Measurements from ENCODE around the gene ACTG2.

Gene ACTG2

DNA sequence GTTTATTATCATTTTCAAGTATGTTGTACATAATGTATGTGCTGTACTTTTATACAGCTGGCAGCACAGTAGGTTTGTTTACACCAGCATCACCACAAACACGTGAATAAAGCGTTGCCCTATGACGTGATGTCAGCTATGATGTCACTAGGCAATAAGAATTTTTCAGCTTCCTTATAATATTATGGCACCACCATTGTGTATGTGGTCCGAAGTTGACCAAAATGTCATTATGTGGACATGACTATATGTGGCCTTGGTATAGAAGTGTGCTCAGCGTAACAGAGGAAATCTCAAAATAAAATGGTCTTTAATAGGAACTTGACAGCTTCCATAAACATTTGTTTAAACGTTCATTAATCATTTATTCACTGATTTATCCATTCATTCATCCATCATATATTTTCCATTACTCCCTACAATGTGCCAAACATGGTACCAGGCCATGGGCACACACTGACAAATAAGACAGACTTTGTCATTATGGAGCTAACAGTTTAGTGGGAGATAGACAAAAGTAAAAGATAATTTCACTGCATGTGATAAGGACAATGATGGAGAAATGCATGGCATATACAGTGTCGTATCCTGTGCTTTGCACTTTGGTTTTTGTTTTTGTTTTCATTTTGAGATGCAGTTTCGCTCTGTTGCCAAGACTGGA, 18.9 kb downstream of the ACTG2 start:
- no peak for DNase-seq (ENCODE audit: low read depth in 4 of 4, low spot score in 1 of 4)

DNA sequence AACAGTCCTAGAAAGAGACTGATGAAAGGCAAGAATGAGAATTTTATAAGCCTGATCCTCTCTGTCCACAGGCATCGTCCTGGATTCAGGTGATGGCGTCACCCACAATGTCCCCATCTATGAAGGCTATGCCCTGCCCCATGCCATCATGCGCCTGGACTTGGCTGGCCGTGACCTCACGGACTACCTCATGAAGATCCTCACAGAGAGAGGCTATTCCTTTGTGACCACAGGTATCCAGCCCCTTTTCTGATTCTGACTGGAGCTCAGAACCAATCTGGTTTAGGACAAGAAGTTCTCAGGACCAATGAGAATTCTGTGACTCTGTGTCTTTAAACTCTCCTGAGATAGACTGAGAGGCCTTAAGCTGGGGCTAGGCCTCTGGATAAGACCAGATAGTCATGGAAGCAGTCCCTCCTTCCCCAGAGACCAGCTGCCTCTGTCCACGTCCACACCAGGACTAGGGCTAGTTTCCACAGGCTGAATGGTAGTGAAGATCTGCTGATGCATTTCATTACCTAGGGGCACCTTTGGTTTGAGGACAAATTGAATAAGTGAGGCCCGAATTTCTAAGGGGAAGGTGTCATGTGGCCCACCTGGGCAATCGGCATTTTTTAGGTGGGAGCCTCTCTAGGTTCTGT, 20.7 kb downstream of the ACTG2 start:
- no peak for DNase-seq (ENCODE audit: low read depth in 4 of 4, low spot score in 1 of 4)

DNA sequence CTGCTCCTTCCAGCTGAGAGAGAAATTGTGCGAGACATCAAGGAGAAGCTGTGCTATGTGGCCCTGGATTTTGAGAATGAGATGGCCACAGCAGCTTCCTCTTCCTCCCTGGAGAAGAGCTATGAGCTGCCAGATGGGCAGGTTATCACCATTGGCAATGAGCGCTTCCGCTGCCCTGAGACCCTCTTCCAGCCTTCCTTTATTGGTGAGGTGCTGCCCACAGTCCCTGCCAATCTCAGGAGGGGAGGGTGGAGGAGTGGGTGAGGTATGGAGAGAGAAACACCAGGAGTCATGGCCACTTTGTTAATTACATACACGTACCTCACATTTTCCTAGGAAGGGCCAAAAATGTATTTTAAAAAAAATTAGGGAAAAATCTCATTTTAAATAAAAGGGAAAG, 21.9 kb downstream of the ACTG2 start:
- DNase-seq (ENCODE audit: low read depth in 4 of 4, low spot score in 1 of 4), result no peak

DNA sequence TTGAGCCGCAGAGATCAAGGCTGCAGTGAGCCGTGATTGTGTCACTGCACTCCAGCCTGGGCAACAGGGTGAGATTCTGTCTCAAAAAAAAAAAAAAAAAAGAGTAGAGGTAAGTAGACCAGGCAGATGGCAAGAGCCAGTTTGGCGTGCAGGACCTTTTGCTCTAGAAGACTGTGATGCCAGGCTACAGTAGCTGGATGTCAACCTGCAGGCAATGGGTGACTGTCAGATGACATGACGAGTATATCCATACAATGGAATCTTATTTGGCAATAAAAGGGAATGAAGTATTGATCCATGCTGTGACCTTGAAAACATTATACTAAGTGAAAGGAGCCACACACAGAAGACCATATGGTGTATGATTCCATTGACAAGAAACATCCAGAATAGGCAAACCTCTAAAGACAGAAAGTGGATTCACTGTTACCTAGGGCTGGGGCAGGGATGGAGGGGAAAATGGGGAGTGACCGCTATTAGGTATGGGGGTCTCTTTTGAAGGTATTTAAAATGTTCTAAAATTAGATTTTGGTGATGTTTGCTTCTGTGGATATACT, 22.7 kb downstream of the ACTG2 start:
- DNase-seq (ENCODE audit: low read depth in 4 of 4, low spot score in 1 of 4), result no peak

DNA sequence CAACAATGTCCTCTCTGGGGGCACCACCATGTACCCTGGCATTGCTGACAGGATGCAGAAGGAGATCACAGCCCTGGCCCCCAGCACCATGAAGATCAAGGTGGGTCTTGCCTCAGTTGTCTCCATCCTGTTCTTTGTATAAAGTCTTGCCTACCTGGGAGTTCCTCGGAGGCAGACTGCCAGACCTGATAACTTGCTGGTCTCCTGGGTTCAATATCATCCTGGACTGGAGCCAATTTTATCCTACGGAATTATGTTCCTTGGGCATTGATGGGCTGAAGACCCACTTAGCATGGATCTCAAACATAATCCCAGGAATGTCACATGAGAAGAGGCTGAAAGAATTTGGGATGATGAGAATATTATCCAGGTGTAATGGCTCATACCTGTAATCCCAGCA, 23.9 kb downstream of the ACTG2 start:
- DNase-seq (ENCODE audit: low read depth in 4 of 4, low spot score in 1 of 4), result no peak

DNA sequence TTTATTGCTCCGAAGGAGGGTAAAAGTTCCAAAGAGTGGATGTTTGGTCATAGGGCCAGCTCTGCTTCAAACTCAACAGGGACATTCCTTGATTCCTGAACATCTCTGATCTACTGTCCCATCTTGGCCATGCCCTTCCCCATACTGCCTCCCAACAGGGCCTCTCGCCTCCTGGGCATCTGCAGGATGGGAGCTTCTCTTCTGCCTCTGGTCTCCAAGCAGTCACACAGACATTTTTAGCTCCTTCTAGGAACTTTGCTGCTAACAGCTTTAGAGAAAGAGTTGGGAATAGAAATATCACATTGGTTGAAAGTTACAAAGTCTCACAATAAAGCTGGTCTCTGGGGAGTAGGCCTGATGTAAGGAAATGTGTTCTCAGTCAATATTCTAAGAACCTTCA, 24.5 kb downstream of the ACTG2 start:
- DNase-seq (ENCODE audit: low read depth in 4 of 4, low spot score in 1 of 4), result no peak

DNA sequence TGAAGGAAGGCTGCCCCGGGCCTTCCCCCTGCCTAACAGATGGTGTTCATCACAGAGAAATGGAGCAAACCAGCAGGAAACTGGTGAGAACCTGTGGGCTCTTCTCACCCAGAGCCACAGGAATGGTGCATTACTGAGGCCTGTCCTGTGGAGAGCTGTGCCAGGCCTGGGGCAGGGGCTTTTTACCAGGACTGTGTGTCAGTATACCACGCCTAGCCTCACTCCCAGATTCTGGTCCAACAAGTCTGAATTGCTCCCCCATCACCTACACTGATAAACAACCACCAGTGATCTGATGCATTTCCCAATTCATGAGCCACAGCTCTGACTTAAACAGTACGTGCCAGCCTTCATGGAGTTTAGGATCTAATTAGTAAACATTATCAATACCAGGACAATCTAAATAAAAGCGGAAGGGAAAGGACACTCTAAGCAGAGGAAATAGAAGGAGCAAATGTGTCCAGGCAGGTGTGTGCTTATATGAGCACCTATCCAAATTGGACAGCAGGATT, 24.9 kb downstream of the ACTG2 start:
- no peak for DNase-seq (ENCODE audit: low read depth in 4 of 4, low spot score in 1 of 4)

DNA sequence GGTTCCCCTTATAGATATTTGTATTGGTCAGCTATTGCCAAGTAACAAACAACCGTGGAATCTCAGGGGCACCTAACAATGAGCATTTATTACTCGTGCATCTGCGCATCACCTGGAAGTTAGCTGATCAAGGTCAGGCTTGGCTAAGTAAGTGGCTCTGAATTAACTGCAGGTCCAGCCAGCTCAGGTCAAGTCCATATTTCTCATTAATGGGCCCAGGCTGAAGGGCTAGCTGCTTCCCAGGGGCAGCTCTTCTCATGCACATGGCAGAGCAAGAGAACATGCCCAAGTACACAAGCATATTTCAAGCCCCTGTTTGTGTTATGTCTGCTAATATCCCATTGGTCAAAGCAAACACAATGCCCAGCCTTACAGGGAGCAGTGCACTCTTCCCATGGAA, 26.0 kb downstream of the ACTG2 start:
- DNase-seq (ENCODE audit: low read depth in 4 of 4, low spot score in 1 of 4), result no peak

DNA sequence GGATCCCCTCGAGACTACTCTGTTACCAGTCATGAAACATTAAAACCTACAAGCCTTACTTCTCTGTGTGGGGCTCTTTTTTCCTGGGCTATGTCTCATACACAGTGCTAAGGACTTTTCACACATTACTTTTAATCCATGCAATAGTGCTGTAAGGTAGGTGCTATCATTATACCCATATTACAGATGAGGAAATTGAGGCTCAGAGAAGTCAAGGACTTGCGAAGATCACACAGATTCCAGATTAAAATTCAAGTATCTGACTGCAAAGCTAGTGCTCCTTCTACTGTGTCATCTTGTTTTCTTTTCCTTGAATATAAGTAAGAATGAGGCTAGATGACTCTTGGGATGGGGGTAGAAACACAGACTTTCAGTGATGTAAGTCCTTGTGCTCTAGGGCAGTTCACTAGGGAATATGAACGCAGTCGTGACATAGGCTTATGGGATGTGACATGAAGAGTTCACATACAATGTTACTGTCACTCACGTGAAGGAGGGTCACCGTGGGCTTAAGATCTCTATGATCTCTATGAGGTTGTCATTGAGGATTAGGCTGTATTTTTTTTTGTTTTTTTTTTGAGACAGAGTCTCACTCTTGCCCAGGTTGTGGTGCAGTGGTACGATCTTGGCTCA, 26.9 kb downstream of the ACTG2 start:
- no peak for DNase-seq (ENCODE audit: low read depth in 4 of 4, low spot score in 1 of 4)

DNA sequence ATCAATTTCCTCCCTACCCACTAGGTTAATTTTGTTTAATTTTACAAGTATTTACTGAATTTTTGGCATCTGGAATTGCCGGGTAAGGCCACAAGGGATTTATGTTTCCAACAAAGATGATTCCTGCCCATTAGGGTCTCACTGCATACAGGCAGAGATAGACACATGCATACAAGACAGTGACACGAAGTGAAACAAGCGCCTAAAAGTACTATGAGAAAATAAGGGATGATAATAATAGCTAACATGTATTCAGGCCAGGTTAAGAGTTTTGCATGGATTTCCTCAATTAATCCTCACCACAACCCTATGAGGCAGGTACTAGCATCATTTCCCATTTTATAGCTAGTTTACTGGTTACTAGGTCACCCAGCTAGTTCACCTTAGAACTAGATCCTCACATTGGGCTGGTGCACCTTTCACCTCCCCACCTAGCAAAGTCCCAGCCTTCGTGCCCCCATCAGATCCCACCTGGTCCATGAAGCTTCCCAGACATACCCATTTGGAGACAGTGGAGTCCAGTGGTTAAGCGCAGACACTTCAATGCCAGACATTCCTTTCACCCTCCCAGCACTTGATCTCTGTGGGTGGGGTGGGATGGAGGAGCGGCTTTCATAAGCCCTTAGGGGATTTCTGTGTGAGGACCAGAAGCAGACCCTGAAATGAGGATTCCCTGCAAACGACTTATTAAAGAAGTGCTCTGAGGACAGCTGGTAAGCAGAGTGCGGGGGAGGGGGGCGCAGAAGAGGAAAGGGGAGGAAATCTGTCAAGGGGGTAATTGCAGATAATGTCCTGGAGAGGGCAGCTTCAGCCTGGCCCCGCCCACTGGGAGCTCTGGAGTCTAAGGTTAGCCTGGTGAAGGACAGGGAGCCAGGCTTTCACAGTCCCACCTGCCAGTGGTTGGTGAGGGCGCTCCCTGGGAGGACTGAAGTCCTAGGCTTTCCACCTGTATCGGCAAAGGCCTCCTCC, 28.1 kb downstream of the ACTG2 start:
- peak in 1 of 4 experiments; percentile 35 for DNase-seq (ENCODE audit: low read depth in 4 of 4, low spot score in 1 of 4)

DNA sequence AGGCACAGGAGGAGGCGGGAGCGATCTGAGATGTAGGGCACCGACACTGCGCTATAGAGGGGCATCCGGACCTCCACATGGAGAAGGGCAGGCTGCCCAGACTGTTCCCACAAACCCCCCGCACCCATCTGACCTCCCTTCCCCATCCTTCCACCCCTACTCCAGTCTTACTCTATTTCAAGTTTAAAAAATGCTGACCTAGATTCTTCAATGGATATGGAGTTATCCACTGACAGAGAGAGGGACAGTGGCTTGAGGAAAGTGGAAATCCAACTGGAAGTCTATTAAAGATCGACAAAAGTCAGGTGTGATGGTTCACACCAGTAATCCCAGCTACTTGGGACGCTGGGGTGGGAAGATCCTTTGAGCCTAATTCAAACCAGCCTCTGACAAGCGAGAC, 28.8 kb downstream of the ACTG2 start:
- no peak for DNase-seq (ENCODE audit: low read depth in 4 of 4, low spot score in 1 of 4)

DNA sequence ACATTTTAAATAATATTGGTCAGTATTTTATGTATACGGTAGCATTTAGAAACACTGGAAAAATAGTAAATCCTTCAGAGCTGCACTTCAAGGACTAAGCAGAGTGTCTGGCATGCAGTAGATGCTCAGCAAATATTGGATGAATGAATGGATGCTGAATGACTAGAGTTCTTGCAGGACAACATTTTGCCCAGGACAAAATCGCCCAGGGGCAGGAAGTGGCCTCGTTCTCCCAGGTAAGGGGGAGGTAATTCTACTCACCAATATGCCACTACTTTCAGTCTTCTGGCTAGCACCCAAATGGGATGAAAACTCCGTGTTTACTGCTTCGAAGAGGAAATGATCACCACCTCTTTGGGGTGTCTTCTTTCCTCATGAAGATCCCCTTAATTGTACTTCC, 29.9 kb downstream of the ACTG2 start:
- no peak for DNase-seq (ENCODE audit: low read depth in 4 of 4, low spot score in 1 of 4)

DNA sequence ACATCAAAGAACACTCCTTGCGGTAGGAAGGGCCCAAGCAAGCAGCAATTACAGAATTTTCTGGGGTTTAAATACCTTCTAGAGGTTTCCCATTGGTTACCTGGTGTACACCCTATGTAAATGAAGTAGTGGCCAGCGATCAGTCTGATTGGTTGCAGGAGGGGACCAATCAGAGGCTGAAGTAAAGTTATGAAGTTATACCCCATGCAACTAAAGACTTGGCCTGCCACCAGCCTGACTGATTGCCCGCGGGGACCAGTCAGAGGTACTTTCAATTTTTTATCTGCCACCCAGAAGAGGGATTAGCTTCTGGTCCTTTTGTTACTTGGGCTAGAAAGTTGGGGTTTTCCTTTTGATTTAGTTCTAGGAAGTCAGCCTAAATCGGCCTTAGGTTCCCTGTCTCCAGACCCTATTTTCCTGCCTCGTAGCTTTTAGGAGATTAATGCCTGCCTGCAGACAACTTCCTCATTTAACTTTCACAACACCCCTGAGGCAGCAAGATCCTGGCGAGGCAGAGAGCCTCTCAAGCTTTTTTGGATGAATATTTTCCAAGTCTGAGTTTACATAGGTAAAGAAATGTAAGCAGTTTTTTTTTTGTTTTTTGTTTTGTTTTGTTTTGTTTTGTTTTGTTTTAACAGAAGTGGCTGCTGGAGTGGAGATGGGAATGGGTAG, 32.4 kb downstream of the ACTG2 start:
- no peak for DNase-seq (ENCODE audit: low read depth in 4 of 4, low spot score in 1 of 4)

DNA sequence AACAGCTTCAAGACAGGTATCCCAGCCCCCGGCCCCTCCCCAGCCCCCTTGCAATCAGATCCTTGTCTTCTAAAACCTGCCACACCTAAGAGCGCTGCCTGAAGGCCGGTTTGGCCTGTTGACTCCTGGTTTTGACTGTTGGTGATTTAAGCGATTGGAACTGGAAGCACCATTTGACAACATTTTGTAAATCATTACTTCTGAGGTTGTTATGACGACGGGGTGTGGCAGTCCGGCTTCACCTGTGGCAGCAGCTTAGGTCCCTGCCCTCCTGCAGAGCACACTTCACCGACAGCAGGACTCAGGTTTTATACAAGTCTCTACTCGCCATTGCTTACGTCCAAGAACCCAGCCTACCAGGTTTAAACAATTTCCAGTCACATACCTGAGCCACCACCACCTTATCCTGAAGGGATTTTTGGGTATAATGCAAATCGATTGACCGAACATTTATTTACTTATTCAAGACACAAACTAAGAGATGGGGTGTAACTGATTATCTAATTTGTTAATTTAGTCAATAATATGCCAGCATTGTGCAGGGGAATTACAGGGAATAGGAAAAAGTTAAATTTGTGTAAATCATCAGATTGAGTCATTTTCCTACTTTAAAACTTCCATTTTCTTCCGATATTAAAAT, 33.2 kb downstream of the ACTG2 start:
- no peak for DNase-seq (ENCODE audit: low read depth in 4 of 4, low spot score in 1 of 4)

DNA sequence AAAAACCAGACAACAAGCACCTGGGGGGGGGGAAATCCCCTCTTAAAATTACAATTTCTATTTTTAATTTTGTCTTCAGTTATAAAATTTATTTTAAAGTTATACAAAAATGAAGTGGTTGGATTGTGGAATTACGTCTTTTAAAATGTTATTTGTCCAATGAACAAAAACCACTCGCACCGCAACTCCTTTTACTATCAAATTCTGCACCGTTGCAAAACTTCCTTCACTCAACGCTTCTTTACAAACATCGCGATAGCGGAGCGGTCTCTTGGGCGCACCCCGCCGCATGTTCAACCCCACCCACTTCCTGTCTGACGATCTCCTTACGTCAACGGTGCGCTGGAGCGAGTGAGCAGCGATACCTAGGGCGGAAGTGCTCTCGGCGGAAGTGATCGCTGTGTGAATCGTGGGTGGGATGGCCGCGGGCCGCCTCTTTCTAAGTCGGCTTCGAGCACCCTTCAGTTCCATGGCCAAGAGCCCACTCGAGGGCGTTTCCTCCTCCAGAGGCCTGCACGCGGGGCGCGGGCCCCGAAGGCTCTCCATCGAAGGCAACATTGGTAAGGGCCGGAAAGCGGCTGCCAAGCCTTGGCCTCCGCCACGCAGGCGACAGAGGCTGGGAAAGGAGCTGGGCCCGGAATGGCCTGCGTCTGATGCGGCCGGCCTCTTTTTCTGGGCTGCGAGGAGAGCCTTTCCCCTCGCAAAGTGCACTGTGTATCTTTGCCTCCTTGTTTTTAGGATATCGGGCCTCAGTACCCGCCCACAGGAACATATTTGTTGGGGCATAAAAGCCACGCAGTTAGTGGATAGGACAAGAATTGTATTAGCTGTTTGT, 33.9 kb downstream of the ACTG2 start, which contains the start of gene DGUOK:
Gene DGUOK (plus strand): TSS at position 388 of the 835 bp plus-strand sequence. CDS start 31 bp downstream, at position 419.
- DNase-seq (ENCODE audit: low read depth in 4 of 4, low spot score in 1 of 4), result peak; percentile 85 to 95 (median 93)

DNA sequence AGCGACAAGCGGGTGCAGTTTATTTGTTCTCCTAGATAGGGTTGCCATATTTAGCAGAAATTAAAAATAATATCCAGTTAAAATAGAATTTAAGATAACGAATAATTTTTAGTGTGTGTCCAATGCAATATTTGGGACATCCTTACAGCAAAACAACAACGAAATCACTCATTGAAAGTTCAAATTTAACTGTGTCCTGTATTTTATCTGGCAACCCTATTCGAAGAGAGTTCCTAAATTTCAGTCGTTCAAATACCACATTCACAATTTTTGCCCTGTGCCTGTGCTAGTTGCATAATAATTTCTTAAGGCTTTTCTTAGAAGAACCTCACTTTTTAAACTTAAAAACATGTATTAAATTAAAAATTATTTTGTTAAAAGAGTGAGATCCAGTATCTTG, 34.5 kb downstream of the ACTG2 start:
- DNase-seq (ENCODE audit: low read depth in 4 of 4, low spot score in 1 of 4), result no peak

DNA sequence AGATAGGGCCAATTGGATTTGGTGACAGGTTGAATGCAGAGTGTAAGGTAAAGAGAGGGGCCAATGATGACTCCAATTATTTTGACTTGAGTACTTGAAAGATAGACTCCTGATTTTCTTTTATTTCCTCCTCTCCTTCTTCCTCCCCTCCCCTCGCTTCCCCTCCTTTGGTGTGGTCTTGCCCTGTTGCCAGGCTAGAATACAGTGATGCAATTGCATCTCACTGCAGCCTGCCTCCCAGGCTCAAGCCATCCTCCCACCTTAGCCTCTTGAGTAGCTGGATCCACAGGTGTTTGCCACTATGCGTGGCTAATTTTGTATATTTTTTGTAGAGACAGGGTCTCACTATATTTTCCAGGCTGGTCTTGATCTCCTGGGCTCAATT, 36.1 kb downstream of the ACTG2 start:
- no peak for DNase-seq (ENCODE audit: low read depth in 4 of 4, low spot score in 1 of 4)

DNA sequence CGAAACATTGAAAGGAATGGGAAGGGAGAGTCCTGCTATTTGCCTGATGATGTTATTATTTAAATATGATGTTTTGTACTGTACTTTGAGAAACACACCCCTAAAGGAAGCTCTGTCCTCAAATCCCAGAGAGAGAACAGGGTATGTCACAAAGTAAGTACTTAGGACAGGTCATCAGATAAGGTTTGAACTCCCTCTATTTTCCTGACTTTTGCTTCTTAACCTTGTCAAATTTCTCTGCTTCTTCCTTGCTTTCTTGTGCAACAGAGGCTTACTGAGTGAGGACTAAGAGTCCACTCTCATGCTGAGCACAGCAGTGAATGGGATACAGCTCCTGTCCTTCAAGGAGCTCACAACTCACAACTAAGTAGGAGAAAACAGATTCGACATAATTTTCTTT, 37.6 kb downstream of the ACTG2 start:
- no peak for DNase-seq (ENCODE audit: low read depth in 4 of 4, low spot score in 1 of 4)
